ENCODE results near the gene NOLC1.
"Not testable (repeated sequence)": the region's sequence is repeated elsewhere in the genome, so short reads cannot be mapped to it uniquely, and the experiment has no call there.

NOLC1 gene

GRCh38 chr10:102157224-102157623 is 5.0 kb downstream of the NOLC1 start:
- no peak for DNase-seq

GRCh38 chr10:102159051-102159597 is 6.9 kb downstream of the NOLC1 start:
- DNase-seq: no peak

DNA sequence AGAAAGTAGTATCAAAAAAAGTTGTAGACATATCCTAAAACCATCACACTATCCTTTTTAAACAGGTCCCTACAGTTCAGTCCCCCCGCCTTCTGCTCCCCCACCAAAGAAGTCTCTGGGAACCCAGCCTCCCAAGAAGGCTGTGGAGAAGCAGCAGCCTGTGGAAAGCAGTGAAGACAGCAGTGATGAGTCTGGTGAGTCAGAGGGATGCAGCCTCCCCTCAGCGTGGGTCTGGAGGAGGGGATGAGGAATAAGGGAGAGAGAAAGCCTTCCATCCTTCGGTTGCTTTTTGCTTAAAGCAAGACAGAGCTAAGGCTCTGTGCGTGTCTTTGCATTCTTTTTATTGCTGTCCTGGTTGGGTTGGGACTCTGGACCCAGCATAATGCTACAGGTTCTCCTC is 7.6 kb downstream of the NOLC1 start:
- no peak for DNase-seq

GRCh38 chr10:102163342-102163989 is 11.3 kb downstream of the NOLC1 start:
- DNase-seq: no peak

DNA sequence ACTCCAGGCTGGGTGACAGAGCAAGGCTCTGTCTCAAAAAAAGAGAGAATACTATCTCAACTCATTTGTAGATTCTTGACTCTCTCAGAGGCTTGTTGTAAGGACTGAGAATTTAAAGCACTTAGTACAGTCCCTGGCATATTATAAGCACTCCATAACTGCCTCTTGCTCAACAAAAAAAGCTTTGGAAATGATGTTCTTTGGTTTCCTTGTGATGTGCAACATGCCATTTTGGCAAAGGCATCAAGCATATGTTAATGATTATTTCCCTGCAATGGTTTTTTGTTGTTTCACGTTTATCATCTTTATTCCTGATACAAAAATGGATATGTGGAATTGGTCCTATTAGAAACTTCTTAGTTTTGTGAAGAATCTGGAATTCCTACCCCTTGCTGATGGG is 15.7 kb downstream of the NOLC1 start:
- DNase-seq: no peak

GRCh38 chr10:102170602-102171001 is 18.4 kb downstream of the NOLC1 start:
- DNase-seq: no peak

- no peak for DNase-seq
Observed at GRCh38 chr10:102172288-102172687, 20.1 kb downstream of the NOLC1 start.

- DNase-seq: no peak
Observed at GRCh38 chr10:102175415-102175814, 23.2 kb downstream of the NOLC1 start.

DNA sequence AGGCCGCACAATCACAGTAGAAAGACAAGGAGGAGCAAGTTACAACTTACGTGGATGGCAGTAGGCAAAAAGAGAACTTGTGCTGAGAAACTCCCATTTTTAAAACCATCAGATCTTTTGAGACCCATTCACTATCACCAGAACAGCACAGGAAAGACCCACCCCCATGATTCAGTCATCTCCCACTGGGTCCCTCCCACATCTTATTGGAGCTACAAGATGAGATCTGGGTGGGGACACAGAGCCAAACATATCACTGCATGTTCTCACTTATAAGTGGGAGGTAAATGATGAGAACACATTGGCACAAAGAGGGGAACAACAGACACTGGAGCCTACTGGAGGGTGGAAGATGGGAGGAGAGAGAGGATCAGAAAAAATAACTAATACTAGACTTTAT is 32.4 kb downstream of the NOLC1 start:
- no peak for DNase-seq

DNA sequence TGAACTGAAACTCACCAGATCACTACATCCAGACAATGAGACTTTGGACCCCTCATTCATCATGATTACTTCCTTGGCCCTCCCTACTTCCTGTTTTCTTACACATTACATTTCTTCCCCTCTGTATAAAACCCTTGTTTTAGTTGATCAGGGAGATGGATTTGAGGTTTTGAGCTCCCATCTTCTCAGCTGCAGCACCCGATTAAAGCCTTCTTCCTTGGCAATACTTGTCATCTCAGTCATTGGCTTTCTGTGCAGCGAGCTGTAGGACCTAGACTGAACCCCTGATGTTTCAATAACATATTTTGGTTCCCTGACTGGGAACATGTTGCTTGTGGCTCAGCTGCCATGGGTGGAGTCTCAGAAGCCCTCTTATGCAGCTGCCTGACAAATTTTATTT is 33.1 kb downstream of the NOLC1 start:
- DNase-seq: no peak

DNA sequence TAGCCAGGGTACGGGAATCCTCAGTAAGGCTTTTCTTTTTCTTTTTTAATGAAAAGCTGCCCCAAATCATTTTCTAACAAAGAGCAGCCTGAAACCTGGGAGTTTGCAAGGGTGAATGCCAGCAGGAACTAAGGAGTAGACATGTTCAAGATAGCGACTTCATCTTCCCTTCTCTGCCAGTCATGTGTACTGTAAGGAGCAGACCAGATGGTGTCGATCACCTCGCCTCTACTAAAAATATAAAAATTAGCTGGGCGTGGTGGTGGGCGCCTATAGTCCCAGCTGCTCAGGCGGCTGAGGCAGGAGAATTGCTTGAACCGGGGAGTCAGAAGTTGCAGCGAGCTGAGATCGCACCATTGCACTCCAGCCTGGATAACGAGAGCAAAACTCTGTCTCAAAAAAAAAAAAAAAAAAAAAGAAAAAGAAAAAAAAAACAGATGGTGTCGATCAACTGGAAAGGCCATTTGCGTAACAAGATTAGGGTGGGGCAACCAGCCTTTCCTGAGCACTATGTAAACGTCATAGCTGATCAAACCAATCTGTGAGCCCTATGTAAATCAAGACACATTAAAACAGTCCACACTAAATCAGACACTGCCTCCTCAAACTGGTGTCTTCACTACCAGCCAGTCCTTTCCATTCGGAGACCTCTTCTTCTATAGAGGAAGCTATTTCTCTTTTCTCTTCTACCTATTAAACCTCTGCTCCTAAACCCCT is 33.8 kb downstream of the NOLC1 start:
- no peak for DNase-seq

- DNase-seq: no peak
Observed at GRCh38 chr10:102188298-102188940, 36.2 kb downstream of the NOLC1 start.

DNA sequence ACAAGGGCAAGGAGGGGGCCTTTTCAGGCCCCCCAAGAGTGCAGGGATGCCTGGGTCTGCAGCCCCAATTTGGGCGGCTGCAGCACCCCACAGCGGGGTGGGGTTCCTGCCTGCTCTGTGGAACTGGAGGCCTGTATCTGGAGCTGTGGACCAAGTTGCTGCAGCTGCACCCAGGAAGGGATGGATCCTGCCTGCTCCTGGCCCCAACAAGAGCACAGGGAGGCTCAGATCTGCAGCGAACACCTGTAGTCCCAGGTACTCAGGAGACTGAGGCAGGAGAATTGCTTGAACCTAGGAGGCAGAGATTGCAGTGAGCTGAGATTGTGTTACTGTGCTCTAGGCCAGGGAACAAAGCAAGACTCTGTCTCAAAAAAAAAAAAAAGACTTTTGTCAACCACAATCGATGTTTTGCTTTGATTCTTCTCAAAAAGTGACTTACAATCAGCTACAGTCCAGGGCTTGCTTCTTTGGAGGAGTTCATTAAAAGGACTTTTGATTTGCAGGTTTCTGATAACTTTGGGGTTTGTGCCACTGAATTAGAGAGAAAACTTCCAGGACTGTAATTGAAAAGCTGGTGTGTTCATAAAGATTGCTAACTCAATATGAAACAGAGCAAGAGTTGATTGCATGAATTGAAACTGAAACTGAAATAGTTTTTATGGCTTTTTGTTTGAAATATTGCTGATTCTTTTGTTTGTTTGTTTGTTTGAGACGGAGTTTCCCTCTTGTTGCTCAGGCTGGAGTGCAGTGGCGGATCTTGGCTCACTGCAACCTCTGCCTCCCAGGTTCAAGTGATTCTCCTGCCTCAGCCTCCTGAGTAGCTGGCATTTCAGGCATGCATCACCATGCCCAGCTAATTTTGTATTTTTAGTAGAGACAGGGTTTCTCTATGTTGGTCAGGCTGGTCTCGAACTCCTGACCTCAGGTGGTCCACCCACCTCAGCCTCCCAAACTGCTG is 37.0 kb downstream of the NOLC1 start:
- DNase-seq: not testable (repeated sequence)

GRCh38 chr10:102191956-102192355 is 39.8 kb downstream of the NOLC1 start:
- no peak for DNase-seq

GRCh38 chr10:102195296-102195870 is 43.2 kb downstream of the NOLC1 start:
- no peak for DNase-seq

GRCh38 chr10:102196893-102197292 is 44.7 kb downstream of the NOLC1 start:
- no peak for DNase-seq

DNA sequence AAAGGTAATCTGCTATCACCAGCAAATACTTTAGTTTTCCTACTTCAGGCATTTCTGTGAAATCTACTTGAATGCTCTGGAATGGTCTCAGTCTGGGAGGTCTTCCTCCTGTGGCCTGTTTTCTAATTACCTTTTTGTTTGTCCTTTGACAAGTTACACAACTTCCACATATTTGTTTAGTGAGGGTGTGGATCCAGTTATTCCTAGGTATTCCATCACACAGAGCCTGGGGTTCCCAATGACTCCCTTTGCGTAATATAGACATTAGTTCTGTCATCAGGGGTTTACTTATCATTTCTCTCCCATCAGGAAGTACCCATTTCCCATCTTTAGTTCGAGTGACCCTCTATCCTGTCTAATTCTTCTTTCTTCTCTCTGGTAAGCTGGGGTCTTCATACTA is 45.8 kb downstream of the NOLC1 start:
- DNase-seq: no peak

GRCh38 chr10:102200751-102201640 is 48.8 kb downstream of the NOLC1 start:
- no peak for DNase-seq

DNA sequence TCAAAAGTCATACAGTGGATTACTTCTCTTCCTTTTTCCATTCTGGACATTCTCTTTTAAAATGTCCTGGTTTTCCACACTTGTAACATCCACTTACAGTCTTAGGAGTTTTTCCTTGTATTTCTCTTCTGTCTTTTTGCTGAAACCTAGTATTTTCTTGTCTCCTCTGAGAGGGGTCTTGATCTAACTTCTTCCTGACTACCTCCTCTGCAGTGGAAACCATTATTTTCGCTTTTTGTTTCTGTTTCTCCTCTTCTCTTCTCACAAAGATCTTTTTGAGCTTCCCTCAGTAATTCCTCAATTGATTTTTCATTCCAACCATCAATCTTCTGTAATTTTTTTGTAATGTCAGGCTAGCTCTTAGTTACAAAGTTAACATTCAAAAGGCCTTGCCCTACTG is 50.2 kb downstream of the NOLC1 start:
- DNase-seq: no peak

- DNase-seq: no peak
Observed at GRCh38 chr10:102208311-102209035, 56.3 kb downstream of the NOLC1 start.
